IMR-90 (cell line): Measurements from ENCODE around the gene C11orf42. TPM values are rescaled to one million over a fixed set of nuclear protein-coding genes. Genes with fewer than 3 reads are reported as not detected.
"Not testable (repeated sequence)": the region's sequence is repeated elsewhere in the genome, so short reads cannot be mapped to it uniquely, and the experiment has no call there.

Experiments used
- ATAC-seq: fragments of 200-7000 bp; cut with Tn5 transposase; 2 replicates; pipeline ENCODE4 v1.9.1; 2020; ENCODE audit warnings: low read depth, mild to moderate bottlenecking, moderate library complexity
- BruUV-seq: library from RNA; stranded (reverse); fragments of 400-500 nt; replicated peaks from 2 replicates; lab custom pipeline; 2021; lab: Mats Ljungman, UMichigan
- CTCF ChIA-PET: fragments of 300-600 bp; formaldehyde crosslinking; extraction: SDS; loops from one replicate; lab custom pipeline; 2021; ENCODE audit warnings: antibody characterized with exemption; lab: Yijun Ruan, JAX
- POLR2A ChIA-PET: fragments of 300-600 bp; sonication (Branson Sonifier 250); formaldehyde crosslinking; loops from one replicate; lab custom pipeline; 2022; ENCODE audit warnings: antibody characterized with exemption; ENCODE audit not compliant: unreplicated experiment; lab: Charles Lee
- DNase-seq: peaks from one replicate; pipeline ENCODE4 v3.0.0; 2013
- H2AFZ ChIP-seq: replicated peaks from 2 replicates; pipeline ENCODE3; 2013; ENCODE audit warnings: low read length, mild to moderate bottlenecking; ENCODE audit not compliant: poor library complexity
- H2AK5ac ChIP-seq: 2 replicates; pipeline ENCODE4 v1.6.1; 2013; ENCODE audit warnings: low read depth, low read length, inconsistent platforms
- H2AK9ac ChIP-seq: replicated peaks from 2 replicates; pipeline ENCODE3; 2013; ENCODE audit warnings: mild to moderate bottlenecking, low read depth, low read length, moderate library complexity; ENCODE audit not compliant: poor library complexity
- H2BK120ac ChIP-seq: 2 replicates; pipeline ENCODE4 v1.6.1; 2013; ENCODE audit warnings: low read depth, low read length, inconsistent platforms
- H2BK15ac ChIP-seq: 3 replicates; pipeline ENCODE4 v1.6.1; 2013; ENCODE audit warnings: low read depth, low read length, inconsistent platforms
- H2BK20ac ChIP-seq: 2 replicates; pipeline ENCODE4 v1.6.1; 2013; ENCODE audit warnings: low read depth, mild to moderate bottlenecking, inconsistent platforms, low read length, moderate library complexity
- H2BK5ac ChIP-seq: 2 replicates; pipeline ENCODE4 v1.6.1; 2013; ENCODE audit warnings: mild to moderate bottlenecking, low read depth, low read length, inconsistent platforms; ENCODE audit not compliant: poor library complexity, severe bottlenecking
- H3K14ac ChIP-seq: replicated peaks from 2 replicates; pipeline ENCODE4 v1.6.1; 2013; ENCODE audit warnings: low read depth, low read length, inconsistent platforms
- H3K18ac ChIP-seq: 2 replicates; pipeline ENCODE4 v1.6.1; 2013; ENCODE audit warnings: low read depth, low read length, control low read depth
- H3K23ac ChIP-seq: 2 replicates; pipeline ENCODE4 v1.6.1; 2013; ENCODE audit warnings: low read depth, low read length, inconsistent platforms
- H3K27ac ChIP-seq: 2 replicates; pipeline ENCODE4 v1.5.1; 2013; ENCODE audit warnings: mild to moderate bottlenecking, control low read depth, low read length; ENCODE audit not compliant: insufficient read depth
- H3K27me3 ChIP-seq: 2 replicates; pipeline ENCODE4 v1.6.1; 2013; ENCODE audit warnings: low read length; ENCODE audit not compliant: control insufficient read depth, insufficient read depth
- H3K36me3 ChIP-seq: 2 replicates; pipeline ENCODE4 v1.6.1; 2013; ENCODE audit warnings: low read length, mixed read lengths; ENCODE audit not compliant: control insufficient read depth, insufficient read depth
- H3K4ac ChIP-seq: 2 replicates; pipeline ENCODE4 v1.6.1; 2013; ENCODE audit warnings: low read depth, low read length, inconsistent platforms
- H3K4me1 ChIP-seq: 2 replicates; pipeline ENCODE4 v1.6.1; 2013; ENCODE audit warnings: low read length, mixed read lengths; ENCODE audit not compliant: control insufficient read depth, insufficient read depth
- H3K4me2 ChIP-seq: 2 replicates; pipeline ENCODE4 v1.6.1; 2013; ENCODE audit warnings: low read depth, mild to moderate bottlenecking, control low read depth, low read length, moderate library complexity
- H3K4me3 ChIP-seq: 2 replicates; pipeline ENCODE4 v1.5.1; 2013; ENCODE audit warnings: low read depth, mild to moderate bottlenecking, control low read depth, low read length, moderate library complexity; ENCODE audit not compliant: insufficient read depth
- H3K56ac ChIP-seq: 2 replicates; pipeline ENCODE4 v1.6.1; 2013; ENCODE audit warnings: low read length, inconsistent platforms; ENCODE audit not compliant: insufficient read depth; ENCODE audit errors: extremely low read depth
- H3K79me1 ChIP-seq, 2 experiments: 2 replicates each; pipeline ENCODE4 v1.6.1; 2013; ENCODE audit warnings: low read length in 2 of 2, inconsistent platforms in 1 of 2, low read depth in 1 of 2
- H3K9ac ChIP-seq: 2 replicates; pipeline ENCODE4 v1.6.1; 2013; ENCODE audit warnings: low read depth, low read length, control low read depth
- H3K9me1 ChIP-seq: 2 replicates; pipeline ENCODE4 v1.6.1; 2013; ENCODE audit warnings: low read length, inconsistent platforms; ENCODE audit not compliant: insufficient read depth
- H3K9me3 ChIP-seq: 2 replicates; pipeline ENCODE4 v1.6.1; 2013; ENCODE audit warnings: low read length; ENCODE audit not compliant: control insufficient read depth, insufficient read depth
- H4K20me1 ChIP-seq: 2 replicates; pipeline ENCODE4 v1.6.1; 2013; ENCODE audit warnings: low read length, inconsistent platforms; ENCODE audit not compliant: insufficient read depth
- H4K5ac ChIP-seq: 2 replicates; pipeline ENCODE4 v1.6.1; 2013; ENCODE audit warnings: mild to moderate bottlenecking, low read depth, low read length, control low read depth
- H4K8ac ChIP-seq, 2 experiments: 2 replicates each; pipeline ENCODE4 v1.6.1; 2013; ENCODE audit warnings: low read depth in 2 of 2, low read length in 2 of 2, control low read depth in 1 of 2, inconsistent platforms in 1 of 2
- H4K91ac ChIP-seq: 2 replicates; pipeline ENCODE4 v1.6.1; 2013; ENCODE audit warnings: low read depth, low read length, inconsistent platforms; ENCODE audit not compliant: insufficient read depth
- CEBPB ChIP-seq: IDR thresholded peaks from 2 replicates; pipeline ENCODE4 v1.6.1; 2012; ENCODE audit warnings: low read depth, low read length, improper control_type of control experiment
- SMC3 ChIP-seq: fragments of 150-350 bp; IDR thresholded peaks from 2 replicates; pipeline ENCODE4 v1.6.1; 2016; ENCODE audit warnings: low read depth, mild to moderate bottlenecking, antibody characterized with exemption, low read length, moderate library complexity
- WGBS, 2 experiments: methylation state at CpG; one replicate each; pipeline versions ENCODE4 v1.1.5 to v1.1.7; 2013; ENCODE audit warnings: missing lambda C conversion rate in 2 of 2; ENCODE audit not compliant: insufficient read length in 1 of 2; ENCODE audit errors: extremely low coverage in 2 of 2; 5-methylcytosine and 5-hydroxymethylcytosine counted together
- dilution Hi-C: fragments of 300-500 bp; cut with HindIII; formaldehyde crosslinking; loops from one replicate; pipeline ENCODE4 v1.14.3; 2018; ENCODE audit warnings: low sequenced_read_pairs; ENCODE audit not compliant: unreplicated experiment
- in situ Hi-C: fragments of 300-500 bp; cut with MboI; formaldehyde crosslinking; loops from 3 replicates; pipeline ENCODE4 v1.14.3; 2019; ENCODE audit warnings: low sequenced_read_pairs, inconsistent platforms, mixed read lengths
- intact Hi-C: fragments of 100-400 bp; cut with micrococcal nuclease; formaldehyde crosslinking; loops from 2 replicates; pipeline ENCODE4 v1.10.0; 2022
- polyA plus RNA-seq, 3 experiments: library from polyadenylated mRNA; depleted of rRNA; stranded (reverse); fragments of >200 nt; gene quantifications; 2 replicates each; pipeline ENCODE4 v1.2.3, GENCODE V29; 2012; ENCODE audit warnings: low replicate concordance in 1 of 3
- total RNA-seq: library from RNA; depleted of rRNA; stranded (reverse); fragments of >200 nt; gene quantifications from 2 replicates; pipeline ENCODE4 v1.2.3, GENCODE V29; 2012
- TF ChIP-seq, protein P1 (sequence below): conservative IDR thresholded peaks from 2 replicates; pipeline ENCODE4 v1.5.1; 2012; ENCODE audit warnings: mild to moderate bottlenecking, low read depth, low read length, improper control_type of control experiment

The C11orf42 gene
- total and polyA plus RNA-seq, 2 of the 4 experiments (the other 2 are of a cell fraction), result not detected

DNA sequence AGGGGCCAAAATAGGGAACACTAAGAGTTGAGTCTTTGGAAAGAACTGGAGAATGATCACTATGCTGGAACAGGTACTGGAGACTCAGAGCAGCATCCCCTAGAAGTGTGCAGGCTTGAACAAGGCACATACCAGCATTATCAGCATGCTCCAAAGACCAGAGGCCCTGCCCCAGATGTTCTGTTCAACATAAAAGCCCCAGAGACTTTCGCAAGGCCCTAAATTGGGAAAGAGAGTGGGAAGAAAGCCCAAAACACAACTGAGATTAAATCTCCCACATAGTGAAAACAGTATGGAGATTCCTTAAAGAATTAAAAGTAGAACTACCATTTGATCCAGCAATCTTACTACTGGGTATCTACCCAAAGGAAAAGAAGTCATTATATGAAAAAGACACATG, 42.9 kb downstream of the C11orf42 start:
- dilution Hi-C loops, result no loop called here

DNA sequence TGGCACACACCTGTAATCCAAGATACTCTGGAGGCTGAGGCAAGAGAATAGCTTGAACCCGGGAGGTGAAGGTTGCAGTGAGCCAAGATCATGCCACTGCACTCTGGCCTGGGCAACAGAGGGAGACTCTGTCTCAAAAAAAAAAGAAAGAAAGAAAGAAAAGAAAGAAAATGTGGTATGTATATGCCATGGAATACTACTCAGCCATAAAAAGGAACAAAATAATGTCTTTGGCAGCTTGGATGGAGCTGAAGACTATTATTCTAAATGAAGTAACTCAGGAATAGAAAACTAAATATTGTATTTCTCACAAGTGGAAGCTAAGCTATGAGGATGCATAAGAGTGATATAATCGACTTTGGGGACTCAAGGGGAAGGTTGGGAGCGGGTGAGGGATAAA, 43.5 kb downstream of the C11orf42 start:
- H2BK20ac ChIP-seq, H3K56ac ChIP-seq, H3K18ac ChIP-seq, H2AK5ac ChIP-seq, H3K9ac ChIP-seq, POLR2A ChIA-PET, H3K79me1 ChIP-seq, H3K9me3 ChIP-seq, BruUV-seq, DNase-seq, ATAC-seq, H4K5ac ChIP-seq, H3K9me1 ChIP-seq, H4K20me1 ChIP-seq, H3K14ac ChIP-seq, H4K91ac ChIP-seq, H3K4me3 ChIP-seq, H4K8ac ChIP-seq, H2BK15ac ChIP-seq, H3K4me2 ChIP-seq, H3K4ac ChIP-seq, H2AFZ ChIP-seq, H2AK9ac ChIP-seq, H2BK120ac ChIP-seq, H2BK5ac ChIP-seq, H3K27ac ChIP-seq, H3K36me3 ChIP-seq, dilution Hi-C loops, H3K23ac ChIP-seq, H3K27me3 ChIP-seq, intact Hi-C loops: not testable (repeated sequence)
- in situ Hi-C loops, result loop anchor here (5.0 kb wide), 1 partner anchor 103 kb away; no protein-coding TSS in a partner anchor
- CTCF ChIA-PET, result interaction anchor here (4.0 kb wide), 1 partner anchor 113 kb away, joined by 43 read pairs; no protein-coding TSS in a partner anchor
- H3K4me1 ChIP-seq, result peaks cover 11% of the 10 kb centered on the region
- no CpG with 5 or more reads among the region's 3 CpGs for whole genome bisulfite sequencing, 2 experiments

More for the DNA sequence above, 42.9 kb downstream of the C11orf42 start:
- Histone ChIP-seq H3K36me3 (no peaks in the 10 kb centered on the region), H3K79me1 (no peaks in the 10 kb centered on the region), H3K9me1 (no peaks in the 10 kb centered on the region), H3K4ac (no peak overlapping the region), H4K91ac (no peak overlapping the region), H2BK5ac (no peak overlapping the region), H3K23ac (no peak overlapping the region), H2AK9ac (no peak overlapping the region), H3K4me3 (no peak overlapping the region), H3K18ac (no peak overlapping the region), H2BK120ac (no peak overlapping the region), H3K9ac (no peak overlapping the region), H2AK5ac (no peak overlapping the region), H3K27ac (no peak overlapping the region), H4K5ac (no peak overlapping the region), H4K8ac (no peak overlapping the region), H3K14ac (no peak overlapping the region), H4K20me1 (no peaks in the 10 kb centered on the region), H2BK20ac (no peak overlapping the region), H3K9me3 (no peaks in the 10 kb centered on the region), H3K27me3 (peaks cover 12% of the 10 kb centered on the region), H3K4me1 (peaks cover 11% of the 10 kb centered on the region), H2AFZ (no peak overlapping the region), H3K4me2 (no peak overlapping the region), H3K56ac (no peak overlapping the region), H2BK15ac (no peak overlapping the region)
- in situ Hi-C loops (loop anchor here (5.0 kb wide), 1 partner anchor 104 kb away; no protein-coding TSS in a partner anchor), intact Hi-C loops (no loop called here)
- no CpG with 5 or more reads among the region's 1 CpG for WGBS, 2 experiments
- ChIA-PET POLR2A (no interaction called here), CTCF (interaction anchor here (4.0 kb wide), 1 partner anchor 114 kb away, joined by 43 read pairs; no protein-coding TSS in a partner anchor)
- peak; percentile 25 for DNase-seq
- no peak for ATAC-seq
- BruUV-seq, result no TSS peak
- TF ChIP-seq, protein P1, sequence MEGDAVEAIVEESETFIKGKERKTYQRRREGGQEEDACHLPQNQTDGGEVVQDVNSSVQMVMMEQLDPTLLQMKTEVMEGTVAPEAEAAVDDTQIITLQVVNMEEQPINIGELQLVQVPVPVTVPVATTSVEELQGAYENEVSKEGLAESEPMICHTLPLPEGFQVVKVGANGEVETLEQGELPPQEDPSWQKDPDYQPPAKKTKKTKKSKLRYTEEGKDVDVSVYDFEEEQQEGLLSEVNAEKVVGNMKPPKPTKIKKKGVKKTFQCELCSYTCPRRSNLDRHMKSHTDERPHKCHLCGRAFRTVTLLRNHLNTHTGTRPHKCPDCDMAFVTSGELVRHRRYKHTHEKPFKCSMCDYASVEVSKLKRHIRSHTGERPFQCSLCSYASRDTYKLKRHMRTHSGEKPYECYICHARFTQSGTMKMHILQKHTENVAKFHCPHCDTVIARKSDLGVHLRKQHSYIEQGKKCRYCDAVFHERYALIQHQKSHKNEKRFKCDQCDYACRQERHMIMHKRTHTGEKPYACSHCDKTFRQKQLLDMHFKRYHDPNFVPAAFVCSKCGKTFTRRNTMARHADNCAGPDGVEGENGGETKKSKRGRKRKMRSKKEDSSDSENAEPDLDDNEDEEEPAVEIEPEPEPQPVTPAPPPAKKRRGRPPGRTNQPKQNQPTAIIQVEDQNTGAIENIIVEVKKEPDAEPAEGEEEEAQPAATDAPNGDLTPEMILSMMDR, result no peak
- TF ChIP-seq CEBPB, result 0 out of 2 replicates have a peak, but pooled peaks have one; percentile 22
- TF ChIP-seq SMC3, result no peak
